HepG2 (cell line): Measurements from ENCODE around the gene CCDC88C. TPM values are rescaled to one million over a fixed set of nuclear protein-coding genes. Genes with fewer than 3 reads are reported as not detected.

ENCODE experiments used
- ATAC-seq: fragments of 200-7000 bp; cut with Tn5 transposase; 3 replicates; pipeline ENCODE4 v1.9.1; 2020; ENCODE audit warnings: mild to moderate bottlenecking, moderate library complexity
- BruUV-seq: library from RNA; stranded (reverse); fragments of 400-500 nt; replicated peaks from 2 replicates; lab custom pipeline; 2021; lab: Mats Ljungman, UMichigan
- CTCF ChIA-PET: fragments of 300-600 bp; formaldehyde crosslinking; extraction: SDS; loops from one replicate; lab custom pipeline; 2021; ENCODE audit warnings: low total read pairs, inconsistent platforms, low intra/inter-chr PET ratio; lab: Yijun Ruan, JAX
- POLR2A ChIA-PET: fragments of 350-600 bp; sonication (Branson Sonifier 250); formaldehyde crosslinking; loops from one replicate; lab custom pipeline; 2020; ENCODE audit warnings: antibody characterized with exemption, inconsistent platforms; lab: Yijun Ruan, JAX
- DNase-seq: peaks from one replicate; pipeline ENCODE4 v3.0.0-alpha.2; 2015; ENCODE audit warnings: low spot score
- FAIRE-seq: peaks from 3 replicates; lab custom pipeline; 2011; peaks lifted over from hg19 to GRCh38; lab: Jason Lieb, UNC
- H2AFZ ChIP-seq: one replicate; pipeline ENCODE4 v1.6.1; 2011; ENCODE audit warnings: low read length, inconsistent platforms
- H3K27ac ChIP-seq: fragments of 300-600 bp; 3 replicates; pipeline ENCODE4 v1.8.0; 2011; ENCODE audit warnings: mixed run types, mild to moderate bottlenecking, mixed read lengths, low read length, inconsistent platforms; ENCODE audit not compliant: insufficient read depth; ENCODE audit errors: extremely low read length
- H3K27me3 ChIP-seq, 2 experiments: fragments of 200-600 bp in 1 of 2; 2 replicates in 1 of 2; 3 replicates in 1 of 2; pipeline versions ENCODE4 v1.6.0 to v1.8.0; 2011; ENCODE audit warnings: low read length in 2 of 2, mild to moderate bottlenecking in 2 of 2, moderate library complexity in 2 of 2, inconsistent platforms in 1 of 2; ENCODE audit not compliant: insufficient read depth in 2 of 2, control insufficient read depth in 1 of 2
- H3K36me3 ChIP-seq, 2 experiments: fragments of 200-600 bp in 1 of 2; replicated peaks in 1 of 2; 2 replicates in 1 of 2; 3 replicates in 1 of 2; pipeline versions ENCODE4 v1.5.1 to v1.8.0; 2011; ENCODE audit warnings: low read length in 2 of 2, inconsistent platforms in 1 of 2; ENCODE audit not compliant: insufficient read depth in 2 of 2, control insufficient read depth in 1 of 2
- H3K4me1 ChIP-seq: 2 replicates; pipeline ENCODE4 v1.5.1; 2012; ENCODE audit warnings: low read length, inconsistent platforms; ENCODE audit not compliant: insufficient read depth
- H3K4me2 ChIP-seq: 2 replicates; pipeline ENCODE4 v1.6.0; 2011; ENCODE audit warnings: low read depth, low read length, inconsistent platforms
- H3K4me3 ChIP-seq, 3 experiments: fragments of 200-600 bp in 1 of 3; sonication (generic), shearing (Covaris generic) in 1 of 3; replicated peaks in 1 of 3; 2 replicates each; pipeline ENCODE4 v1.5.1; 2011 to 2016; ENCODE audit warnings: low read length in 3 of 3, inconsistent platforms in 2 of 3, low read depth in 2 of 3, mild to moderate bottlenecking in 2 of 3, control low read depth in 1 of 3, mixed read lengths in 1 of 3; ENCODE audit not compliant: insufficient read depth in 1 of 3
- H3K79me2 ChIP-seq: one replicate; pipeline ENCODE4 v1.6.1; 2011; ENCODE audit warnings: low read length, inconsistent platforms; ENCODE audit not compliant: insufficient read depth
- H3K9ac ChIP-seq: 2 replicates; pipeline ENCODE4 v1.6.0; 2011; ENCODE audit warnings: mild to moderate bottlenecking, low read depth, low read length, inconsistent platforms; ENCODE audit not compliant: insufficient read depth
- H3K9me3 ChIP-seq: 2 replicates; pipeline ENCODE4 v1.5.1; 2012; ENCODE audit warnings: mild to moderate bottlenecking, low read length
- H4K20me1 ChIP-seq: 2 replicates; pipeline ENCODE4 v1.6.0; 2011; ENCODE audit warnings: inconsistent platforms, mild to moderate bottlenecking, low read length, moderate library complexity; ENCODE audit not compliant: insufficient read depth
- ATF7 ChIP-seq, 2 experiments: fragments of 450-650 bp in 1 of 2; sonication (generic) in 1 of 2; formaldehyde crosslinking in 1 of 2; IDR thresholded peaks; 2 replicates each; pipeline versions ENCODE4 v1.4.0 to v1.6.1; 2016 to 2020; ENCODE audit warnings: antibody characterized with exemption in 1 of 2, mild to moderate bottlenecking in 1 of 2, missing genetic modification reagents in 1 of 2
- BRCA1 ChIP-seq: sonication (generic); formaldehyde crosslinking; IDR thresholded peaks from 2 replicates; pipeline ENCODE4 v1.4.0; 2020; ENCODE audit warnings: missing genetic modification reagents
- GLI4 ChIP-seq: sonication (generic); formaldehyde crosslinking; IDR thresholded peaks from 2 replicates; pipeline ENCODE4 v1.5.1; 2020; ENCODE audit warnings: missing genetic modification reagents, mild to moderate bottlenecking, moderate library complexity, borderline replicate concordance
- ISL2 ChIP-seq: sonication (generic); formaldehyde crosslinking; IDR thresholded peaks from 2 replicates; pipeline ENCODE4 v1.5.0; 2020; ENCODE audit warnings: missing genetic modification reagents
- ZBTB1 ChIP-seq: sonication (generic); formaldehyde crosslinking; IDR thresholded peaks from 2 replicates; pipeline ENCODE4 v1.4.0; 2020; ENCODE audit warnings: missing genetic modification reagents, borderline replicate concordance
- ZNF605 ChIP-seq: sonication (generic); formaldehyde crosslinking; IDR thresholded peaks from 2 replicates; pipeline ENCODE4 v1.8.0; 2022; ENCODE audit warnings: mild to moderate bottlenecking, missing genetic modification reagents
- WGBS: methylation state at CpG from one replicate; pipeline ENCODE4 v1.1.6; 2017; ENCODE audit warnings: low lambda C conversion rate; 5-methylcytosine and 5-hydroxymethylcytosine counted together
- in situ Hi-C: cut with HindIII; loops from 2 replicates; pipeline ENCODE4 v1.10.0; 2017; ENCODE audit warnings: low pct_unique_long_range_greater_than_20kb; ENCODE audit not compliant: extremely low pct_ligation_motif_present
- intact Hi-C: fragments of 100-400 bp; cut with micrococcal nuclease; formaldehyde crosslinking; loops from one replicate; pipeline ENCODE4 v1.10.0; 2022; ENCODE audit not compliant: unreplicated experiment
- polyA plus RNA-seq, 8 experiments: library from polyadenylated mRNA; depleted of rRNA in 3 of 8; stranded (reverse) in 7 of 8; unstranded in 1 of 8; fragments of >200 nt; fragmentation: Illumina TruSeq in 4 of 8; extraction: Trizol in 4 of 8; gene quantifications; 2 replicates each; pipeline versions ENCODE4 v1.2.1 to v1.2.3, GENCODE V29; 2011 to 2016; ENCODE audit warnings: low read depth in 4 of 8, missing spikeins in 1 of 8, mixed read lengths in 1 of 8; ENCODE audit not compliant: insufficient read depth in 1 of 8
- total RNA-seq, 5 experiments: library from RNA; depleted of rRNA; stranded (reverse); fragments of >200 nt; fragmentation: Illumina TruSeq; extraction: Trizol; gene quantifications; 2 replicates each; pipeline ENCODE4 v1.2.3, GENCODE V29; 2016; ENCODE audit warnings: low read depth in 1 of 5
- TF ChIP-seq, protein P1 (sequence below): sonication (generic); formaldehyde crosslinking; conservative IDR thresholded peaks from 2 replicates; pipeline ENCODE4 v1.8.0; 2022; ENCODE audit warnings: mild to moderate bottlenecking, moderate library complexity, missing genetic modification reagents

The CCDC88C gene
- total and polyA plus RNA-seq, 2 of the 13 experiments (the other 11 are each of a cell fraction or from before 2014, with no cell fraction given), result 3.6 to 11.7 TPM

DNA sequence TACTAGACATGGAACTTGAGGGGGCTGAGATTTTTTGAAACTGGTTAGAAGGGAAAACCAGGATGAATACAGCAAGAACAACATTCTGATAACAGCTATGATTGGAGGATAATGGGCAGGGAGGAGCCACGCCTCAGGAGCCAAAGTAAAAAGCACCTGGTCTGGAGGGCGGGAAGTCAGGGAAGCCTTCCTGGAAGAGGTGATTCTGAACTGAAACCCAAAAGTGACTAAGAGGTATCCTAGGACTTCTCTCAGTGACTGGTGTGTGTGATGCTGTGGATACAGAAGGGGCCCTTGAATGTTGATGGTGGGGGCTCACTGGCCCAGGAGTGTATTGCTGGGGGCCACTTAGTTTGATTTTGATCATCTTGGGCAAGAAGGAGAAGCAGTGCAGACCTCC is 154.3 kb downstream of the CCDC88C start:
- H4K20me1 ChIP-seq, result no peaks in the 10 kb centered on the region
- FAIRE-seq (no peak), ATAC-seq (no peak), DNase-seq (no peak)
- H3K4me2 ChIP-seq, result no peak overlapping the region
- ChIA-PET POLR2A (no interaction called here), CTCF (no interaction called here)
- no peaks in the 10 kb centered on the region for H3K36me3 ChIP-seq
- no peak overlapping the region for H3K9ac ChIP-seq
- no TSS peak for BruUV-seq
- H3K27ac ChIP-seq, result no peak overlapping the region
- H3K9me3 ChIP-seq, result no peaks in the 10 kb centered on the region
- peaks cover 20% of the 10 kb centered on the region for H3K4me1 ChIP-seq
- H2AFZ ChIP-seq, result no peak overlapping the region
- H3K4me3 ChIP-seq, result no peak overlapping the region
- intact Hi-C loops, result no loop called here
- peaks cover 7 to 27% of the 10 kb centered on the region in 2 experiments; a peak in 4 of 5 replicates for H3K27me3 ChIP-seq
- WGBS, result 83% methylated on average over 2 of the region's 2 CpGs
- in situ Hi-C loops, result no loop called here
- H3K79me2 ChIP-seq, result no peaks in the 10 kb centered on the region
- TF ChIP-seq BRCA1 (CRISPR knock-in tag), result no peak
- TF ChIP-seq GLI4 (CRISPR knock-in tag), result no peak
- TF ChIP-seq, protein P1, sequence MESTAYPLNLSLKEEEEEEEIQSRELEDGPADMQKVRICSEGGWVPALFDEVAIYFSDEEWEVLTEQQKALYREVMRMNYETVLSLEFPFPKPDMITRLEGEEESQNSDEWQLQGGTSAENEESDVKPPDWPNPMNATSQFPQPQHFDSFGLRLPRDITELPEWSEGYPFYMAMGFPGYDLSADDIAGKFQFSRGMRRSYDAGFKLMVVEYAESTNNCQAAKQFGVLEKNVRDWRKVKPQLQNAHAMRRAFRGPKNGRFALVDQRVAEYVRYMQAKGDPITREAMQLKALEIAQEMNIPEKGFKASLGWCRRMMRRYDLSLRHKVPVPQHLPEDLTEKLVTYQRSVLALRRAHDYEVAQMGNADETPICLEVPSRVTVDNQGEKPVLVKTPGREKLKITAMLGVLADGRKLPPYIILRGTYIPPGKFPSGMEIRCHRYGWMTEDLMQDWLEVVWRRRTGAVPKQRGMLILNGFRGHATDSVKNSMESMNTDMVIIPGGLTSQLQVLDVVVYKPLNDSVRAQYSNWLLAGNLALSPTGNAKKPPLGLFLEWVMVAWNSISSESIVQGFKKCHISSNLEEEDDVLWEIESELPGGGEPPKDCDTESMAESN (CRISPR knock-in tag), result no peak
- no peak for TF ChIP-seq ZNF605
- TF ChIP-seq ISL2, result no peak

DNA sequence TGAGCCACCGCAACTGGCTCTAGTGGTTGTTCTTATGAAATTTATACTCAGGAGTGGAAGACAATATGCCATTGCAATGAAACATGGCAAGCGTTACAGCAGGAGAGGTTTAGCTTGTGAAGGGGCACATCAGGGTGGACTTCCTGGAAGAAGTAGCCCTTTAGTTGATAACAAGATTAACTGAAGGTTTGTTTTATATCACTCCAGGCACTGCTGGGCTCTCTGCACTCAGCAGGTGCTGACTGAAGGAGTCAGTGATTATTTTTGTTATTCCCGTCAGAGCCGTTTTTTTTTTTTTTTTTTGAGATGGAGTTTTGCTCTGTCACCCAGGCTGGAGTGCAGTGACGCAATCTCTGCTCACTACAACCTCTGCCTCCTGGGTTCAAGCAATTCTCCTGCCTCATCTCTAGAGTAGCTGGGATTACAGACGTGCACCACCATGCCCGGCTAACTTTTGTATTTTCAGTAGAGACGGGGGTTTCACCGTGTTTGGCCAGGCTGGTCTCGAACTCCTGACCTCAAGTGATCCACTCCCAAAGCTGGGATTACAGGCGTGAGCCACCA is 155.6 kb downstream of the CCDC88C start:
- in situ Hi-C loops (no loop called here), intact Hi-C loops (no loop called here)
- WGBS, result 33% methylated on average over 11 of the region's 11 CpGs
- Histone ChIP-seq H3K36me3 (no peaks in the 10 kb centered on the region), H4K20me1 (no peaks in the 10 kb centered on the region), H2AFZ (no peak overlapping the region), H3K79me2 (no peaks in the 10 kb centered on the region), H3K4me3 (no peak overlapping the region), H3K4me2 (no peak overlapping the region), H3K27me3 (peaks cover 7 to 39% of the 10 kb centered on the region in 2 experiments; a peak in 4 of 5 replicates), H3K9me3 (no peaks in the 10 kb centered on the region), H3K9ac (no peak overlapping the region), H3K27ac (no peak overlapping the region), H3K4me1 (peaks cover 22% of the 10 kb centered on the region)
- CTCF ChIA-PET, result no interaction called here
- DNase-seq (no peak), FAIRE-seq (no peak), ATAC-seq (no peak)
- POLR2A ChIA-PET, result no interaction called here
- TF ChIP-seq ATF7 (IDR thresholded peaks at IDR 0.05), result 0 out of 2 replicates have a peak, but pooled peaks have one; percentile 5
- TF ChIP-seq ATF7 (CRISPR knock-in tag; IDR thresholded peaks at IDR 0.05), result no peak
- TF ChIP-seq ZBTB1 (CRISPR knock-in tag), result no peak
- TF ChIP-seq, all 625 proteins: peak for 1
- BruUV-seq, result no TSS peak
